ENCODE results near the gene TTYH2. TPM values are rescaled to one million over a fixed set of nuclear protein-coding genes. Genes with fewer than 3 reads are reported as not detected.

The TTYH2 gene
- total RNA-seq, 1 experiment from 2014 or later = 5.4 TPM

DNA sequence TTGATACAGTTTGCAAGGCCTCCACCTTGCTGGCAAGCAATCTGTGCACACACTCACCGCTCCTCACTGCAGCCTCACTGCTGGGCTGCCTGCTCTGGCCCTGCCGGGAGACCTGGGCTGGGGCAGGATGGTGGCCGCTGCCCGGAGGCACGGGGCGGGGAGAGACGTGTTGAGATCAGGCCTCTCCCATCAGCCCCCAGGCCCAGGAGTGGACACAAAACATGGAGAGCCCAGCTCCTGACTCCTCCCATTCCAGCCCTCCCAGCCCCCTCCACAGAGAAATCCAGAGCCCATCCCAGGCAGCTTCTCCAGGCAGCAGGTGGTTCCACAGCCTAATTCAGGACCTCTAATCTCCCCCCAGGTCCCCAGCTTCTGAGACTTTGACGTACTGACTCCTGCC is 33.0 kb upstream of the TTYH2 start:
- no TSS peak for BruUV-seq (replicated peaks)

GRCh38 chr17:74181341-74181740 is 32.0 kb upstream of the TTYH2 start:
- TF ChIP-seq, protein P1, sequence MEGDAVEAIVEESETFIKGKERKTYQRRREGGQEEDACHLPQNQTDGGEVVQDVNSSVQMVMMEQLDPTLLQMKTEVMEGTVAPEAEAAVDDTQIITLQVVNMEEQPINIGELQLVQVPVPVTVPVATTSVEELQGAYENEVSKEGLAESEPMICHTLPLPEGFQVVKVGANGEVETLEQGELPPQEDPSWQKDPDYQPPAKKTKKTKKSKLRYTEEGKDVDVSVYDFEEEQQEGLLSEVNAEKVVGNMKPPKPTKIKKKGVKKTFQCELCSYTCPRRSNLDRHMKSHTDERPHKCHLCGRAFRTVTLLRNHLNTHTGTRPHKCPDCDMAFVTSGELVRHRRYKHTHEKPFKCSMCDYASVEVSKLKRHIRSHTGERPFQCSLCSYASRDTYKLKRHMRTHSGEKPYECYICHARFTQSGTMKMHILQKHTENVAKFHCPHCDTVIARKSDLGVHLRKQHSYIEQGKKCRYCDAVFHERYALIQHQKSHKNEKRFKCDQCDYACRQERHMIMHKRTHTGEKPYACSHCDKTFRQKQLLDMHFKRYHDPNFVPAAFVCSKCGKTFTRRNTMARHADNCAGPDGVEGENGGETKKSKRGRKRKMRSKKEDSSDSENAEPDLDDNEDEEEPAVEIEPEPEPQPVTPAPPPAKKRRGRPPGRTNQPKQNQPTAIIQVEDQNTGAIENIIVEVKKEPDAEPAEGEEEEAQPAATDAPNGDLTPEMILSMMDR (IDR thresholded peaks at IDR 0.05; ENCODE audit: insufficient read depth in 1 of 2, low read depth in 1 of 2, low read length in 1 of 2, severe bottlenecking in 1 of 2, unreplicated experiment in 1 of 2) = no peak
- Mint-ChIP-seq H3K9me3 (ENCODE audit: unreplicated experiment) (no peaks in the 10 kb centered on the region), H3K27ac (ENCODE audit: unreplicated experiment) (no peak overlapping the region), H3K4me3 (ENCODE audit: unreplicated experiment) (no peak overlapping the region), H3K4me1 (ENCODE audit: low read depth, unreplicated experiment) (no peaks in the 10 kb centered on the region), H3K27me3 (ENCODE audit: insufficient read depth, unreplicated experiment) (peaks cover 26% of the 10 kb centered on the region), H3K36me3 (ENCODE audit: insufficient read depth, unreplicated experiment) (peaks cover 3% of the 10 kb centered on the region)
- ChIA-PET CTCF (no interaction called here), POLR2A (no interaction called here)
- Histone ChIP-seq H3K9me3 (no peaks in the 10 kb centered on the region), H3K27me3 (replicated peaks; ENCODE audit: control insufficient read depth, insufficient read depth, low read length) (no peaks in the 10 kb centered on the region), H3K4me3 (ENCODE audit: low read depth, low read length) (no peak overlapping the region), H3K36me3 (ENCODE audit: control insufficient read depth, insufficient read depth, low read length) (no peaks in the 10 kb centered on the region), H3K4me1 (0 out of 2 replicates have a peak, but pooled peaks cover 3% of the 10 kb centered on the region)
- intact Hi-C loops (cut with micrococcal nuclease; ENCODE audit: unreplicated experiment) = no loop called here
- BruUV-seq (replicated peaks) = no TSS peak
- DNase-seq = no peak

More for the DNA sequence above, 33.0 kb upstream of the TTYH2 start:
- intact Hi-C loops (cut with micrococcal nuclease; ENCODE audit: unreplicated experiment) = no loop called here
- no peaks in the 10 kb centered on the region; the same call in none of the 2 replicates for H3K27me3 ChIP-seq (replicated peaks; ENCODE audit: control insufficient read depth, insufficient read depth, low read length)
- H3K4me3 ChIP-seq (ENCODE audit: low read depth, low read length) = no peak overlapping the region
- TF ChIP-seq, protein P1 (IDR thresholded peaks at IDR 0.05; ENCODE audit: insufficient read depth in 1 of 2, low read depth in 1 of 2, low read length in 1 of 2, severe bottlenecking in 1 of 2, unreplicated experiment in 1 of 2) = no peak
- ChIA-PET POLR2A (no interaction called here), CTCF (no interaction called here)
- H3K9me3 ChIP-seq = no peaks in the 10 kb centered on the region
- H3K36me3 ChIP-seq (ENCODE audit: control insufficient read depth, insufficient read depth, low read length) = no peaks in the 10 kb centered on the region
- no peak for DNase-seq
- no peak overlapping the region for H3K4me3 Mint-ChIP-seq (ENCODE audit: unreplicated experiment)
- no peaks in the 10 kb centered on the region for H3K9me3 Mint-ChIP-seq (ENCODE audit: unreplicated experiment)
- no peaks in the 10 kb centered on the region for H3K4me1 ChIP-seq
- no peak overlapping the region for H3K27ac Mint-ChIP-seq (ENCODE audit: unreplicated experiment)
- H3K36me3 Mint-ChIP-seq (ENCODE audit: insufficient read depth, unreplicated experiment) = peaks cover 4% of the 10 kb centered on the region
- H3K27me3 Mint-ChIP-seq (ENCODE audit: insufficient read depth, unreplicated experiment) = peaks cover 20% of the 10 kb centered on the region
- no peaks in the 10 kb centered on the region for H3K4me1 Mint-ChIP-seq (ENCODE audit: low read depth, unreplicated experiment)

GRCh38 chr17:74182041-74182723 is 31.2 kb upstream of the TTYH2 start:
- H3K4me3 ChIP-seq (ENCODE audit: low read depth, low read length) = no peak overlapping the region
- no peaks in the 10 kb centered on the region for H3K9me3 Mint-ChIP-seq (ENCODE audit: unreplicated experiment)
- H3K9me3 ChIP-seq = no peaks in the 10 kb centered on the region
- H3K36me3 Mint-ChIP-seq (ENCODE audit: insufficient read depth, unreplicated experiment) = no peaks in the 10 kb centered on the region
- ChIA-PET POLR2A (no interaction called here), CTCF (no interaction called here)
- no peaks in the 10 kb centered on the region for H3K36me3 ChIP-seq (ENCODE audit: control insufficient read depth, insufficient read depth, low read length)
- 0 out of 2 replicates have a peak, but pooled peaks cover 3% of the 10 kb centered on the region for H3K4me1 ChIP-seq
- no peak for DNase-seq
- H3K4me3 Mint-ChIP-seq (ENCODE audit: unreplicated experiment) = no peak overlapping the region
- H3K4me1 Mint-ChIP-seq (ENCODE audit: low read depth, unreplicated experiment) = no peaks in the 10 kb centered on the region
- BruUV-seq (replicated peaks) = no TSS peak
- H3K27me3 Mint-ChIP-seq (ENCODE audit: insufficient read depth, unreplicated experiment) = peaks cover 21% of the 10 kb centered on the region
- TF ChIP-seq, protein P1 (IDR thresholded peaks at IDR 0.05; ENCODE audit: insufficient read depth in 1 of 2, low read depth in 1 of 2, low read length in 1 of 2, severe bottlenecking in 1 of 2, unreplicated experiment in 1 of 2) = no peak
- intact Hi-C loops (cut with micrococcal nuclease; ENCODE audit: unreplicated experiment) = no loop called here
- H3K27ac Mint-ChIP-seq (ENCODE audit: unreplicated experiment) = no peak overlapping the region
- no peaks in the 10 kb centered on the region for H3K27me3 ChIP-seq (replicated peaks; ENCODE audit: control insufficient read depth, insufficient read depth, low read length)
